GM19193 (cell line): ENCODE data around the gene TOGARAM1.

Source experiments
- POLR2A ChIP-seq: IDR thresholded peaks from 4 replicates; pipeline ENCODE4 v1.6.1; 2011; ENCODE audit not compliant: insufficient read depth, insufficient read length; ENCODE audit errors: extremely low read depth

The TOGARAM1 gene

DNA sequence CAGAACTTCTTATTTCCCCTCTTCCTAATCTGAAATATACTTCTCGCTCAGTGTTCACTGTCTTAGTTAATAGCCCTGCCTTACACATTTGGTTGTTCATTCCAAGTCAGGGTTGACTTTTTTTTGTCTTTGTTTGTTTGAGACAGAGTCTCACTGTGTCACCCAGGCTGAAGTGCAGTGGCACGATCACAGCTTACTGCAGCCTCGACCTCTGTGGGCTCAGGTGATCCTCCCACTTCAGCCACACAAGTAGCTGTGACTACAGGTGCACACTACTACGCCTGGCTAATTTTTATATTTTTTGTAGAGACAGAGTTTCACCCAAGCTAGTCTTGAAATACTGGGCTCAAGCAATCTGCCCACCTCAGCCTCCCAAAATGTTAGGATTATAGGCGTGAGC is 79.7 kb downstream of the TOGARAM1 start:
- no peak for TF ChIP-seq POLR2A

DNA sequence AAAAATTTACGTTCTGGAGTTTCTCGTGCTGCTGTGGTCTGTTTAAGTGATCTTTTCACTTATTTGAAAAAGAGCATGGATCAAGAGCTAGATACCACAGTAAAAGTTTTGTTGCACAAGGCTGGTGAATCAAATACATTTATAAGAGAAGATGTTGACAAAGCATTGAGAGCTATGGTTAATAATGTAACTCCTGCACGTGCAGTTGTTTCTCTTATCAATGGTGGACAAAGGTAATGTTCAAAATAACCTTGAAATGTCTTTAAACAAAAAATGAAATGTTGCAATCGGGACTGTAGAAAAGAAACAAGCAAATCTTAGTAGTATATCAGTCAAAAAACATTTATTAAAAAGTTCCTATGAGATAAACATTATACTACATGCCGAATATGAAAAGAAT is 82.6 kb downstream of the TOGARAM1 start:
- TF ChIP-seq POLR2A, result no peak

DNA sequence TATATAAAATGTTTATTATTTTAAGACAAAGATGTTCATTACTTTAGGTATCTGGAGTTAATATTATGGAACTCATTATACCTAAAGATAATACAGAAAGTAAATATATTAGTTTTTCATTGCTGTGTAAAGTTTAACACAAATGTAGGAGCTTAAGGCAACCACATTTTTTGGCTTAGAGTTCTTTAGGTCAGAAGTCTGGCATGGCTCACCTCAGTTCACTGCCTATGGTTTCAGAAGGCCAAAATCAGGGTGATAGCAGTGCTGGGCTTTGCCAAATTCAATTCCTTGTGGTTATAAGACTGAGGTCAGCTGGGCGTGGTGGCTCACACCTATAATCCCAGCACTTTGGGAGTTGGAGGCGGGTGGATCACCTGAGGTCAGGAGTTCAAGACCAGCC is 86.4 kb downstream of the TOGARAM1 start:
- TF ChIP-seq POLR2A, result no peak

DNA sequence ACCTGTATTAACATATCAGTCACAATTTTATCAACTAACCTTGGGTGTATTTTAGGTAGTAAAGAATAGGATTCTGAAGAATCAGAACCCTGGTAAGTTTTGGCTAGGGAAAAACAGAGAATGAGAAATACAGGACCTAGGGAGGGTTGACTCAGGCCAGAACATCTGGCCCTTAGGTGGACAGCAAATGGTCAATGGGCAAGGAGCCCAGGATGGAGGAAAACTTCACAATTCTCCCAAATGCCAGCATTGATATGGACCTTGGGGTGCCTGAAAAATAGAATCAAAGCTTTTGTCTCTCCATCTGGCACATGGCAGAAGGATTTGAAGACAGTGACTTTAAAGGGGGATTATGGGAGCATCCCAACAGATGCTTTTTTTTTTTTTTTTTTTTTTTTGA is 89.2 kb downstream of the TOGARAM1 start:
- TF ChIP-seq POLR2A, result no peak

DNA sequence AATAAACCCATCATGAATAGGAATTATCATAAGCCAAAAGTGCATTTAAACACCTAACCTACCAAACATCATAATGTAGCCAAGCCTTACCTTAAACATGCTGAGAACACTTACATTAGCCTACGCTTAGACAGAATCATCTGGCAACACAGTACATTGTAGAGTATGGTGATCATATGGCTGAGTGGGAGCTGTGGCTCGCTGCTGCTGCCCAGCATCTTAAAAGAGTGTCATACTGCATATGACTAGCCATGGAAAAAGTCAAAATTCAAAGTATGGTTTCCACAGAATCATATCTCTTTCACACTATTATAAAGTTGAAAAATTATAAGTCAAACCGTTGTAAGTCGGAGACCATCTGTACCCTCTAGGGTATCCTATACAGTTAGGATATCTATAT is 89.9 kb downstream of the TOGARAM1 start:
- no peak for TF ChIP-seq POLR2A

DNA sequence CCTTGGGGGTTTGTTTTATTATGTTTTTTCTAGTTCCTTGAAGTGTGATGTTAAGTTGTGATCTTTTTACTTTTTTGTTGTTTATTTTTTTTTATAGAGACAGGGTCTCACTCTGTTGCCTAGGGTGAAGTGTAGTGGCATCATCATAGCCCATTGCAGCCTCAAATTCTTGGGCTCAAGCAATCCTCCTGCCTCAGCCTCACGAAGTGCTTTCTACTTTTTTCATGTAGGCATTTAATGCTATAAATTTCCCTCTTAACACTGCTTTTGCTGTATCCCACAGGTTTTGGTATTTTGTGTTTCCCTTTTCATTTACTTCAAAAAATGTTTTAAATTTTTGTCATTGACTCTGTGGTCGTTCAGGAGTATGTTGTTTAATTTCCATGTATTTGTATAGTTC is 95.4 kb downstream of the TOGARAM1 start:
- TF ChIP-seq POLR2A, result no peak

DNA sequence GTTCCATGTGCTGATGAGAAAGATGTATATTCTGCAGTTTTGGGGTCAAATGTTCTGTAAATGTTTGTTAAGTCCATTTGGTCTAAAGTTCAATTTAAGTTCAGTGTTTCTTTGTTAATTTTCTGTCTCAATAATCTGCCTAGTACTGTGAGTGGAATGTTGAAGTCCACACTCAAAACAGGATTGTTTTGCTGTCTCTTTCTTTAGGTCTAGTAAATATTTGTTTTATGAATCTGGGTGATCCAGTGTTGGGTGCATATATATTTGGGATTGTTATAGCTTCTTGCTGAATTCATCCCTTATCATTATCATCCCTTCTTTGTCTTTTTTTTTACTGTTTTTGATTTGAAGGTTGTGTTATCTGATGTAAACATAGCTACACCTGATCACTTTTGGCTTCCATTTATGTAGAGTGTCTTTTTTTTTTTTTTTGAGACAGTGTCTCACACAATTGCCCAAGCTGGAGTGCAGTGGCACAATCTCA is 95.9 kb downstream of the TOGARAM1 start:
- TF ChIP-seq POLR2A, result no peak

DNA sequence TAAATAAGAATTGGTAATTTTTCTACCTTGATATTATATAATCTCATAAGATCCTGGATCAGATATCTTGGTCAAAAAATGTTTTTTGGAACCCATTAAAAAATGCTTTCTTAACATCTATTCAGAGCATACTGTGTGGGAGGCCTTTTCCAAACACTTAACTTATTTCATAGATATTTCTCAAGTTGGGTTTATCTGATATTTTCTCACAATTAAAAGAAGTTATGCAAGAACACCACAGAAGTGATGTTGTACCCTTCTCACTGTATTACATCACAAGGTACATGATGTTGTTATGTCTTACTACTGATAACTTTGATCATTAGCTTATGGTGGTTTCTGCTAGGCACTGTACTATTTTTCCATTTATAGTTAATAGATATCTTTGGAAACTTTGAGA is 98.6 kb downstream of the TOGARAM1 start:
- no peak for TF ChIP-seq POLR2A

DNA sequence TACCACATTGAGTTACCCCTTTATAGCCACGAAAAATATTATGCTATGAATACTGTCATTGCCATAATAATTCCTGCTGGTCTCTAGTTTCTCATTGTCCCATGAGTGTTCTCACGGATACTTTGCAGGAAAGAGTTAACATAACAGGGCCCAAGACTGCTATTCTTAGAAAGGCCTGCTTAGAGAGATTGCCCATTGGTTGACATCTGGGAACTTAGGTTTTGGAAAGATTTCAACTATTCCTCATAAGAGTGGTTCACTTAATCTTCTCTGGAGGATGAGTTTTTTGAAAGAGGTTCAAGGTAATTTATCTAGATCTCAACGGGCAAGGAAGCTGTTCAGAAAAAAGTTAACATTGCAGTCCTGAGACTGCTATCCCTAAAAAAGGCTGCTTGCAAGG is 103.5 kb downstream of the TOGARAM1 start:
- no peak for TF ChIP-seq POLR2A

DNA sequence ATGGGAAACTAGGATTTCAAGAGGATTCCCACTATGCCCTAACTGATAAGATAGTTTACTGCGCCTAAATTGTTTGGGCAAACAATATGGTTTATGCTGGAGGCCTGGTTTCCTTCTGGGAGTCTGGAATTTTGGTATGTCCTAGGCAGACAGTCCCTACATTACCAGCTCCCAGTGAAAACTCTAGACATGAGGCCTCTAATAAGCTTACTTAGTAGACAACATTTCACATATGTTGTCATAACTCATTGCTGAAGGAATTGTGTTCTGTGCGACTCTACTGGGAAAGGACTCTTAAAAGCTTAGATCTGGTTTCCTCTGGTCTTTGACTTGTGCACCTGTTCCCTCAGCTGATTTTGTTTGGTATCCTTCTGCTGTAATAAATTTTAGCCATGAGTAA is 104.0 kb downstream of the TOGARAM1 start:
- no peak for TF ChIP-seq POLR2A

DNA sequence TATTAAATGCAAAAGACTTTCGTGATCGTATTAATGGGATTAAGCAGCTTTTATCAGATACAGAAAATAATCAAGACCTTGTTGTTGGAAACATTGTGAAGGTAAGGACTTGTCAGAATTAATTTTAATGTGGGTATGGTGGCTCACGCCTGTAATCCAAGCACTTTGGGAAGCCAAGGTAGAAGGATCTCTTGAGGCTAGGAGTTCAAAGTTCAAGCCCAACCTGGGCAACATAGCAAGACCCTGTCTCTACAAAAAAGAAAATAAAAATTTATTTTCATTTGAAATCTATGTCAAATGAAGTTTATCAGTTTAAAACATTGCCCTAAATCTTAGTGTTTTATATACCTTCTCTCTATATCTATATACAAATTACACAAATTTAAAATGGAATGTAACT is 104.7 kb downstream of the TOGARAM1 start:
- no peak for TF ChIP-seq POLR2A

DNA sequence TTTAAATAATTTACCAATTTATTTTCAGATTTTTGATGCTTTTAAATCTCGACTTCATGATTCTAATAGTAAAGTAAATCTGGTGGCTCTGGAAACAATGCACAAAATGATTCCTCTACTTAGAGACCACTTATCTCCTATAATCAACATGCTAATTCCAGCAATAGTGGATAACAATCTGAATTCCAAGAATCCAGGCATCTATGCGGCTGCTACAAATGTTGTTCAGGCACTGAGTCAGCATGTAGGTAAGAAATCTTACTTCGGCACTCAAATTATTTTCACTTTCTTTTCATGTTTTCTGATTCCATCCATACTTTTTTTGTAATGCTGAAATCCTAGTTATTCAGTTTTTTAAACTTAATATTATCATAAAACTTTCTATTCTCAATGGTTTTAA is 106.4 kb downstream of the TOGARAM1 start:
- TF ChIP-seq POLR2A, result no peak

DNA sequence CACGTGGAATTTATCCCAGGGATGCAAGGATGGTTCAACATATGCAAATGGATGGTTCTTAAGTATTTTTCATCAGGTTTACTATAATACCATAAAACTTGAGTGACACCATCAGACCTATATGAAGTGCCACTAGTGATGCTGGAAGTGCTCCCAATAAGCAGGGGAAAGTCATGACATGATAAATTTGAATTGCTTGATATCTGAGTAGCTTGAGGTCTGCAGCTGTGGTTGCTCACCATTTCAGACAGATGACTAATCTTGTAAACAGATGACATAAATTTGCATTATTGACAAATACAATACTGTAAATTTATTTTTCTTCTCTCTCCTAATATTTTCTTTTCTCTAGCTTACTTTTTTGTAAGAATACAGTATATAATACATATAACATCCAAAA is 108.2 kb downstream of the TOGARAM1 start:
- TF ChIP-seq POLR2A, result no peak

DNA sequence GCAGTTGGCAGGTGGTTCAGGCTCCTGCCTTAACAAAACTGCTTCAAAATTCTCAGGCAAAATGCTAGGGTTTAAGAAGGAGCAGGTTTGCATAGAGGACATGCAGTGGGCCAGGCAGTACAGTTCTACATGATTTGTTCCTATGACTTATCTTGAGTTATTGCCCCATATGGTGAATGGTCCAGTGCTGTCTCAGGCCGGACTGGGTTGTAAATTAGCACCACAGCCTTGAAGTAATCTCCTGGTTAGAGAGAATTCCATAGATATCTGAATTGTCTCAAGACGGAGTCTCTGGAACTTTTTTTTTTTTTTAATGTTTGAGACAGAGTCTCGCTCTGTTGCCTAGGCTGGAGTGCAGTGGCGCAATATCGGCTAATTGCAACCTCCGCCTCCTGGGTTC is 110.1 kb downstream of the TOGARAM1 start:
- TF ChIP-seq POLR2A, result no peak

DNA sequence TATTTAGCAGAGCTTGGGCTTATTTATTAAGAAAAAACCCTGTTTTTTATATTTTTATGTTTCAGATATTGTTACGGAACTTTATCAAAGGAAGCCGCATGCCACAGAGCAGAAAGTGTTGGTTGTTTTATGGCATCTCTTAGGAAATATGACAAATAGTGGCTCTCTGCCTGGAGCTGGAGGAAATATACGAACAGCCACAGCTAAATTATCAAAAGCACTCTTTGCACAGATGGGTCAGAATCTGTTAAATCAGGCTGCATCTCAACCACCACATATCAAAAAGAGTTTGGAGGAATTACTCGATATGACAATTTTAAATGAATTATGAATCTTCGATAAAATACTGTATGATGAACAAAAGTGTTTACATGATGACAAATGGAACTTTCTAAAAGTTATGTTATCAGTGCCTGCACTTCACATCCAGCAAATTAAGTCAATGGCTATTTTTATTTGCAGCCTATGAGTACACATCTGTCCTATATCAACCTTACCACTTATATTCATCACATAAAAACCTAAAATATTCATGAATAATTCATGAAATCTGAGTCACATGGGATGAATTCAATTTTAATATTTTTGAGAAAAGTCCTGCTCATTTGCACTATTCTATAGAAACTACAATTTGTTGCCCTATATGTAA is 111.4 kb downstream of the TOGARAM1 start:
- TF ChIP-seq POLR2A, result no peak

DNA sequence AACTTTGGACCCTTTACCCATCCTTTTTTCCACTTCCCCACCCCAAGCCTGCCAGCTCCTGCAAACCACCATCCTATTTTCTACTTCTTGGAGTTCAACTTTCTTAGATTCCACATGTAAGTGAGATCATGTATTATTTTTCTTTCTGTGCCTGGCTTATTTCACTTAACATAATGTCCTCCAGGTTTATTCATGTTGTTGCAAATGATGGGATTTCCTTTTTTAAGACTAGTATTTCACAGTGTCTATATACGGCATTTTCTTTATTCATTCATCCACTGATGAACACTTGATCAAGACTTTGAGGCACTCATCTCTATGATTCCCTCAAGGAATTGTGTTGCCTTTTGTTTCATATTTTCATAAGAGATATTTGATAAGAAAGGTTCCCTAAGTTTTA is 116.3 kb downstream of the TOGARAM1 start:
- no peak for TF ChIP-seq POLR2A

DNA sequence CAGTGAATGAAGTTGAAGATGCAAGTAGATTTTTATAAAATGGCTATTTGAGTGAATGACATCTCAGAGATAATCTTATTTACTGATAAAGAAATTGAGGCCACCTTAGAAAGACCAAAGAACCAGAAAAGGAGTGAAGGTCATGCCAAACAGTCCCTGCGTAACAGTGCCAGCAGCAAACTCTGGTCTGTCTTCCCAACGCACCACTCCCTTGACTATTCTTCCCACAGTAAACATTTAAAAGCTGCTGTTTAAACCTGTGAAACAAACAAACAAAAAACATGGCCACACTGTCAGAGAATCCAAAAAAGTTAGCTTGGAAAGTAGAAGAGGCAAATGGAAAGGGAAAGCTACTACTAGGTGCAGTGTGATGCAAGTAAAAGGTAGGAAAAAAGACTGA is 120.4 kb downstream of the TOGARAM1 start:
- no peak for TF ChIP-seq POLR2A
